Tibial nerve (tissue), 4 donors: ENCODE results near the gene MACF1. TPM values are rescaled to one million over a fixed set of nuclear protein-coding genes. Genes with fewer than 3 reads are reported as not detected.

Experiments used
- DNase-seq, 2 donors: peaks; one replicate each; pipeline ENCODE4 v3.0.0-alpha.2; 2019; ENCODE audit warnings: low spot score in 2 of 2
- H3K27ac ChIP-seq, 4 donors: fragments of 200-600 bp; sonication (generic) in 3 of 4; one replicate each; pipeline ENCODE4 v1.5.1; 2017 to 2019; ENCODE audit warnings: mild to moderate bottlenecking in 1 of 4
- H3K27me3 ChIP-seq, 2 donors: fragments of 200-600 bp; sonication (generic) in 1 of 2; one replicate each; pipeline versions ENCODE4 v1.5.1 to v1.6.0; 2017 to 2019
- H3K36me3 ChIP-seq, 3 donors: fragments of 200-600 bp; sonication (generic); one replicate each; pipeline ENCODE4 v1.5.1; 2018 to 2019
- H3K4me1 ChIP-seq, 4 donors: fragments of 200-600 bp; sonication (generic) in 3 of 4; one replicate each; pipeline ENCODE4 v1.5.1; 2017 to 2019
- H3K4me3 ChIP-seq, 4 donors: fragments of 200-600 bp; sonication (generic) in 3 of 4; one replicate each; pipeline ENCODE4 v1.5.1; 2017 to 2019; ENCODE audit warnings: mild to moderate bottlenecking in 1 of 4, moderate library complexity in 1 of 4
- H3K9me3 ChIP-seq, 4 donors: fragments of 200-600 bp; sonication (generic) in 3 of 4; one replicate each; pipeline ENCODE4 v1.5.1; 2017 to 2019
- EP300 ChIP-seq, 2 donors: sonication (generic); formaldehyde crosslinking; IDR thresholded peaks; one replicate each; pipeline ENCODE4 v1.6.1; 2017; ENCODE audit warnings: antibody characterized with exemption in 2 of 2, mild to moderate bottlenecking in 1 of 2
- POLR2A ChIP-seq, 2 donors: fragments of 450-650 bp; IDR thresholded peaks; one replicate each; pipeline ENCODE4 v1.6.1; 2017; ENCODE audit warnings: antibody characterized with exemption in 2 of 2, mild to moderate bottlenecking in 2 of 2, moderate library complexity in 2 of 2
- WGBS, 2 donors: methylation state at CpG; one replicate each; pipeline ENCODE4 v1.1.5; 2018; 5-methylcytosine and 5-hydroxymethylcytosine counted together
- total RNA-seq, 4 donors: library from RNA; depleted of rRNA; stranded (reverse); fragments of >200 nt; gene quantifications; one replicate each; pipeline ENCODE4 v1.1.0, GENCODE V29; 2016
- TF ChIP-seq, protein P1 (sequence below), 5 experiments: fragments of 200-600 bp in 3 of 5; fragments of 450-650 bp in 2 of 5; sonication (generic) in 3 of 5; IDR thresholded peaks; one replicate each; pipeline ENCODE4 v1.5.1; 2016 to 2019; ENCODE audit warnings: antibody characterized with exemption in 5 of 5, mild to moderate bottlenecking in 3 of 5, moderate library complexity in 2 of 5

The MACF1 gene
- total RNA-seq, 4 donors from 2014 or later: 214 to 296 (median 244) TPM

DNA sequence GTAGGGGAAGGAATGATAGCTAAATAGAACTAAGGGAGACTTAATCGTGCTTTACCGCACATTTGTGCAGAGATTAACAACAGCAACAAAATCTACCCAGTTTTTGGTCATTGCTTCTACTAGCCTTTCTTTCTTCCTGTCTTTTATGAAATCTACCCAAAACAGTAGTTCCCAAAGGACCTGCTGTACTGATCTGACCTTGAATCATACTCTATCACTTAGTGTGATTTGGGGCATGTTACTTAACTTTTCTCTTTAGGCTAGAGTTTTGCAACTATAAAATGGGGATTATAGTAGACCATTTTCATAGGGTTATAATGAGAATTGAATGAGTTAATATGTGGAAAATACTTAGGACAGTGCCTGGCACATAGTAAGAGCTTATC is 30.5 kb upstream of the MACF1 start:
- no peak for TF ChIP-seq POLR2A (IDR thresholded peaks at IDR 0.05)
- TF ChIP-seq, protein P1, sequence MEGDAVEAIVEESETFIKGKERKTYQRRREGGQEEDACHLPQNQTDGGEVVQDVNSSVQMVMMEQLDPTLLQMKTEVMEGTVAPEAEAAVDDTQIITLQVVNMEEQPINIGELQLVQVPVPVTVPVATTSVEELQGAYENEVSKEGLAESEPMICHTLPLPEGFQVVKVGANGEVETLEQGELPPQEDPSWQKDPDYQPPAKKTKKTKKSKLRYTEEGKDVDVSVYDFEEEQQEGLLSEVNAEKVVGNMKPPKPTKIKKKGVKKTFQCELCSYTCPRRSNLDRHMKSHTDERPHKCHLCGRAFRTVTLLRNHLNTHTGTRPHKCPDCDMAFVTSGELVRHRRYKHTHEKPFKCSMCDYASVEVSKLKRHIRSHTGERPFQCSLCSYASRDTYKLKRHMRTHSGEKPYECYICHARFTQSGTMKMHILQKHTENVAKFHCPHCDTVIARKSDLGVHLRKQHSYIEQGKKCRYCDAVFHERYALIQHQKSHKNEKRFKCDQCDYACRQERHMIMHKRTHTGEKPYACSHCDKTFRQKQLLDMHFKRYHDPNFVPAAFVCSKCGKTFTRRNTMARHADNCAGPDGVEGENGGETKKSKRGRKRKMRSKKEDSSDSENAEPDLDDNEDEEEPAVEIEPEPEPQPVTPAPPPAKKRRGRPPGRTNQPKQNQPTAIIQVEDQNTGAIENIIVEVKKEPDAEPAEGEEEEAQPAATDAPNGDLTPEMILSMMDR (IDR thresholded peaks at IDR 0.05): no peak
- TF ChIP-seq EP300 (IDR thresholded peaks at IDR 0.05): no peak
- Histone ChIP-seq H3K4me1 (peaks cover 0 to 56% (median 14%) of the 10 kb centered on the region in 4 donors), H3K4me3 (no peak overlapping the region), H3K9me3 (no peaks in the 10 kb centered on the region), H3K27me3 (peaks cover 0 to 40% of the 10 kb centered on the region in 2 donors), H3K27ac (peak overlapping the region in 2 of 4 donors; percentile 64 to 71), H3K36me3 (no peaks in the 10 kb centered on the region)
- no peak for DNase-seq
- WGBS, 2 donors: 4 to 19% methylated on average over 2 of the region's 2 CpGs

DNA sequence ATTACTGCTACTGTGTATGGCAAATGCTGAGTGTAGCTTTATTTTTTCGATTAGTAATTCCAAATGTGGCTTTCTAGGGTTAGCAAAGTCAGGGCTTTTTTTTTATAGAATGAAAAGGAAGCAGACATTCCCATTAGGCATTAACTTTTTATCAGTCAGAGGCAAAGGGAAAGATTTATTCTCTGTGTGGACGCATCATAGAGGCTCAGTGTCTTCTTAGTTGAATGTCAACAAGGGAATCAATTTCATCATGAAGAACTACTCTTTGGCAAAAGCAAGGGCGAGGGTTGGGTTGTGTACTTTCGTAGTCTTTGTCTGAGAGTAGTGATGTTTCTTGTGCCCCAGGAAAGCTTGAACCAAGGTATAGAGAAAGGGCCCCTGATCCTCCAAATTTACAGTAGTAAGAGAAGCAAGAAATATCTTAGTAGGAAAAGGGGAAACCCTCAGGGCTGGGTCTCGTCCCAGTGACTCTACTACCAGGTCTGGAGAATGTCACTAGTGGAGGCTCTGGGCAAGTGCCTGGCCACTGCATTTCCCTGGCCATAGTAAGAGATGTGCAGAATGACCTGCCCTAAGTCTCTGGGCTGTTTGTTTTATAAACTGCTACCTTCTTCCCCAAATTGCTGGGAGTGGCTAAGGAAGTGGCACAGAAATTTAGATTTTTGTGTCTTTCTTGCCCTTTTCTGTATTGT is 30.0 kb upstream of the MACF1 start:
- Histone ChIP-seq H3K4me3 (no peak overlapping the region), H3K4me1 (peaks cover 0 to 56% (median 14%) of the 10 kb centered on the region in 4 donors), H3K27ac (peak overlapping the region in 2 of 4 donors; percentile 64 to 71), H3K36me3 (no peaks in the 10 kb centered on the region), H3K9me3 (no peaks in the 10 kb centered on the region), H3K27me3 (peaks cover 0 to 35% of the 10 kb centered on the region in 2 donors)
- TF ChIP-seq EP300 (IDR thresholded peaks at IDR 0.05): no peak
- TF ChIP-seq, protein P1 (IDR thresholded peaks at IDR 0.05): no peak
- WGBS, 2 donors: 45 to 51% methylated on average over 5 of the region's 5 CpGs
- DNase-seq: no peak

DNA sequence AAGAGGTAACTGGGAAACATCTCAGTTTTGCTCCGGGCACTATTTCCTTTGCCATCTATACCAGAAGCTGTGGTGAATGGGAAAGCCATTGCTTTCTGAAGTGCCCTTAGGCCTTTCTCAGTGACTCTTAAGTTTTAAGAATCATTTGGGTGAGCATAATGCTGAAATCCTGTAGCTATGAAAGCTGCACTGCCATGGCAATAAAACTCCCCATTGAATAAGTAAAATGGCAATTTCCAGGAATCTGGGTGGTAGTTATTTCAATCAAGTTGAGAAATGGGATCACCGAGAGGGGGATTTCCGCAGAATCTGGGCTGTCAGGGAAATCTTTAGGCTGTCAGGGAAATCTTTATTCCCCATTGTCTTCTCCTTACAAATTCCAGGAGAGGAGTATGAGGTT is 26.8 kb upstream of the MACF1 start:
- H3K36me3 ChIP-seq: no peaks in the 10 kb centered on the region
- H3K4me3 ChIP-seq: no peak overlapping the region
- peaks cover 0 to 42% (median 14%) of the 10 kb centered on the region in 4 donors for H3K4me1 ChIP-seq
- H3K27ac ChIP-seq: no peak overlapping the region
- no peak for TF ChIP-seq POLR2A (IDR thresholded peaks at IDR 0.05)
- H3K27me3 ChIP-seq: peaks cover 0 to 17% of the 10 kb centered on the region in 2 donors
- no peaks in the 10 kb centered on the region for H3K9me3 ChIP-seq
- DNase-seq: no peak
- 74 to 81% methylated on average over 3 of the region's 3 CpGs for WGBS, 2 donors

- no peak overlapping the region for H3K27ac ChIP-seq
- no peak for DNase-seq
- peaks cover 0 to 31% (median 9%) of the 10 kb centered on the region in 4 donors for H3K4me1 ChIP-seq
- no peaks in the 10 kb centered on the region for H3K36me3 ChIP-seq
- H3K9me3 ChIP-seq: no peaks in the 10 kb centered on the region
- WGBS, 2 donors: 52 to 60% methylated on average over 6 of the region's 6 CpGs
- TF ChIP-seq POLR2A (IDR thresholded peaks at IDR 0.05) (no peak), EP300 (IDR thresholded peaks at IDR 0.05) (peak in 1 of 2 donors; percentile 7)
- TF ChIP-seq, protein P1 (IDR thresholded peaks at IDR 0.05): no peak
- H3K4me3 ChIP-seq: no peak overlapping the region
- H3K27me3 ChIP-seq: peaks cover 0 to 17% of the 10 kb centered on the region in 2 donors
Observed at GRCh38 chr1:39178541-39179431, 25.7 kb upstream of the MACF1 start.

DNA sequence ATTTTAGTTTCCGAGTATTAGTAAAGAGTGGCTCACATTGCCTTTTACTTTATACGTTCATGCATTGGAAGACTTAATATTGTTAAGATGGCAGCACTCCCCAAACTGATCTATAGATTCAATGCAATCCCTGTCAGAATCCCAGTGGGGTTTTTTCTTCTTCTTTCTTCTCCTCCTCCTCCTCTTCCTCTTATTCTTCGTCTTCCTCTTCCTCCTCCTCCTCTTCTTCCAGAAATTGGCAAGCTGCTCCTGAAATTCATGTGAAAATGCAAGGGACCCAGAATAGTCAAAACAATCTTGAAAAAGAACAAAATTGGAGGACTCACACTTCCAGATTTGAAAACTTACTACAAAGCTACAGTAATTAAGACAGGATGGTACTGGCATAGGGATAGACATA is 23.2 kb upstream of the MACF1 start:
- H3K27me3 ChIP-seq: peaks cover 0 to 9% of the 10 kb centered on the region in 2 donors
- no peak for DNase-seq
- TF ChIP-seq, protein P1 (IDR thresholded peaks at IDR 0.05): no peak
- TF ChIP-seq POLR2A (IDR thresholded peaks at IDR 0.05): no peak
- no peak for TF ChIP-seq EP300 (IDR thresholded peaks at IDR 0.05)
- H3K9me3 ChIP-seq: no peaks in the 10 kb centered on the region
- H3K4me3 ChIP-seq: no peak overlapping the region
- peaks cover 0 to 13% (median 3%) of the 10 kb centered on the region in 4 donors for H3K4me1 ChIP-seq
- WGBS, 2 donors: 60 to 94% methylated on average over 3 of the region's 3 CpGs
- H3K27ac ChIP-seq: no peak overlapping the region
- H3K36me3 ChIP-seq: no peaks in the 10 kb centered on the region
